Stimulated activated naive B cell treated with anti-CD40 and anti-IgM and Interleukin-4, amounts not matched to agents 10 μg/mL and 1 μg/mL and 100 μg/mL, for 72 hours (primary cell): ENCODE measurements around the gene SLC43A3.
A peak's percentile ranks its signal among the peaks of the same experiment; 100 is the strongest.

ENCODE experiments used
- ATAC-seq, 2 donors: fragments of 150-1000 bp; cut with Tn5 transposase; replicated peaks; 2 replicates each; pipeline ENCODE4 v1.10.0; 2021; ENCODE audit warnings: moderate library complexity in 1 of 2
- DNase-seq: peaks from one replicate; pipeline ENCODE4 v3.0.0; 2021
- H3K27ac Mint-ChIP-seq: one replicate; pipeline ENCODE4 v1.8.0; 2022; ENCODE audit warnings: mild to moderate bottlenecking, mixed read lengths
- H3K27me3 Mint-ChIP-seq, 2 donors: one replicate each; pipeline ENCODE4 v1.8.0; 2022; ENCODE audit warnings: mixed read lengths in 2 of 2
- H3K36me3 Mint-ChIP-seq, 2 donors: one replicate each; pipeline ENCODE4 v1.8.0; 2022; ENCODE audit warnings: mixed read lengths in 2 of 2, mild to moderate bottlenecking in 1 of 2
- H3K4me1 Mint-ChIP-seq, 2 donors: one replicate each; pipeline ENCODE4 v1.8.0; 2022; ENCODE audit warnings: mixed read lengths in 2 of 2, mild to moderate bottlenecking in 1 of 2
- H3K4me3 Mint-ChIP-seq, 2 donors: one replicate each; pipeline ENCODE4 v1.8.0; 2022; ENCODE audit warnings: mild to moderate bottlenecking in 2 of 2, mixed read lengths in 2 of 2, moderate library complexity in 1 of 2
- H3K9me3 Mint-ChIP-seq, 2 donors: one replicate each; pipeline ENCODE4 v1.8.0; 2022; ENCODE audit warnings: mixed read lengths in 2 of 2, mild to moderate bottlenecking in 1 of 2

Gene SLC43A3

GRCh38 chr11:57427727-57428082 is 784 bp upstream of the SLC43A3 start:
- Mint-ChIP-seq H3K4me1 (peaks cover 44 to 62% of the 10 kb centered on the region in 2 donors), H3K27ac (peak overlapping the region; percentile 97), H3K4me3 (peak overlapping the region; percentile 87 to 92), H3K36me3 (peaks cover 22 to 37% of the 10 kb centered on the region in 2 donors), H3K9me3 (no peaks in the 10 kb centered on the region), H3K27me3 (no peaks in the 10 kb centered on the region)
- ATAC-seq, result no peak
- DNase-seq, result no peak

DNA sequence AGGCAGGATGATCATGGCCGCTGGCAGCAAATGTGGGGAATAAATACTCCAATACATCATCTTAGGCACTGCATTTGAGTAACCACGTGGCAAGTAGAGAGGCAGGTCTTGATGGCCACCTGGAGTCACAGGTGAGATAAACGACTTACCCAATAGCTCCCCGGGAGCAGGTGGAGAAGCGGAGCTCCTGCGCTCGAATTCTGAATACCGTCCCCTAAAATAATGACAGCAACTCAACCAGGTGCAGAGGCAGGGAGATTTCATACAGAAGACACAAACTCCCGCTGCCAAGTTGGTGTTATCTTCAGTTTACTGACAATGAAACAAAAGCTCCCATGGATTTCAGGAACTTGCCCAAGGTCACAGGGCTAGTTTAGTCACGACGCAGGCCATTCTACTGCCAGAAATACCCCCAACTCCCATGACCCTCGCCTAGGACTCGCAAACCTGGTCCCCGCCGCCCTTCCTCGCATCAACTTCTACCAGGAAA is 437 bp downstream of the SLC43A3 start:
- DNase-seq (no peak), ATAC-seq (peak in 1 of 2 donors; percentile 0)
- no peaks in the 10 kb centered on the region for H3K9me3 Mint-ChIP-seq
- H3K4me3 Mint-ChIP-seq, result peak overlapping the region; percentile 87 to 92
- peaks cover 27 to 49% of the 10 kb centered on the region in 2 donors for H3K36me3 Mint-ChIP-seq
- H3K27me3 Mint-ChIP-seq, result no peaks in the 10 kb centered on the region
- H3K4me1 Mint-ChIP-seq, result peaks cover 35 to 56% of the 10 kb centered on the region in 2 donors
- peak overlapping the region; percentile 97 for H3K27ac Mint-ChIP-seq

DNA sequence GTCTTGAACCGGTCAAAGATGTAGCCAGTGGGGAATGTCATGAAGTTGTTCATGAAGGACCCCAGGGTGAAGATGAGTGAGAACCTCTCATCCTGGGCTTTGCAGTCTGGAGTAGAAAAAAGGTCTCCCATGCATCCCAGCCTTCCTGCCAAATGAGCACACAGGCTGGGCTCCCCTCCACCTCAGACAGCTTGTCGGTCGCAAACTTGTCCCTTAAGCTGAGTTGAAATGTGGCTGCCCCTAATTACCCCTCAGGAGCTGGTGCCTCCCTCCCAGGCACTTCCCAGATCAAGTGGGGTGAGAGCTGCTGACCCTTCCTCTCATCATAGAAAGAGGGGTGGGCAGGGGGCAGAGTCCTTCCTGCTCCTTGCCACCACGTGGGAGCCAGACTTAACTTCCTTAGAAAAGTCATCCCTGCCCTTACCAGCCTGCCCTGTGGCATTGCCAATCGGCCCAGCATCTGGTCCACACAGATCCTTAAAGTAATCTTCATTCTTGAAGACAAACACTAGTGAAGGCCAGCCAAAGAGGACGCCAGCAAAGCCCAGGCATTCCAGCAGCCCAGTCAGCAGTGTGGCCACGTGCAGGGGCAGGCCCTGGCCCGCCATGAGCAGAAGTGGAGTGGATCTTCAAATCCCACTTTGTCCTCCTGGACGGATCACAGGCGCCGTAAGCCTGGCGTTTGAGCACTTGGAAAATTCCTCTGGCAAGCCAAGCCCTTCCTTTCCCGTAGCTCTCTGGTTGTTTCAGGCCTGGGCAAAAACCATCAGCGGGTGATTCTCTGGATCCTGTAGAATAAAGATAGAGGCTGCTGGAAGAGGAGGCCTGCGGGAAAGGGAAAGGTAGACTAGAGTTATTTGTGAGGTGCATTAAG is 1.1 kb downstream of the SLC43A3 start:
- Mint-ChIP-seq H3K27me3 (no peaks in the 10 kb centered on the region), H3K4me1 (peaks cover 35 to 56% of the 10 kb centered on the region in 2 donors), H3K4me3 (peak overlapping the region; percentile 87 to 92), H3K27ac (peak overlapping the region; percentile 97), H3K36me3 (peaks cover 32 to 56% of the 10 kb centered on the region in 2 donors), H3K9me3 (no peaks in the 10 kb centered on the region)
- no peak for ATAC-seq
- DNase-seq, result no peak

DNA sequence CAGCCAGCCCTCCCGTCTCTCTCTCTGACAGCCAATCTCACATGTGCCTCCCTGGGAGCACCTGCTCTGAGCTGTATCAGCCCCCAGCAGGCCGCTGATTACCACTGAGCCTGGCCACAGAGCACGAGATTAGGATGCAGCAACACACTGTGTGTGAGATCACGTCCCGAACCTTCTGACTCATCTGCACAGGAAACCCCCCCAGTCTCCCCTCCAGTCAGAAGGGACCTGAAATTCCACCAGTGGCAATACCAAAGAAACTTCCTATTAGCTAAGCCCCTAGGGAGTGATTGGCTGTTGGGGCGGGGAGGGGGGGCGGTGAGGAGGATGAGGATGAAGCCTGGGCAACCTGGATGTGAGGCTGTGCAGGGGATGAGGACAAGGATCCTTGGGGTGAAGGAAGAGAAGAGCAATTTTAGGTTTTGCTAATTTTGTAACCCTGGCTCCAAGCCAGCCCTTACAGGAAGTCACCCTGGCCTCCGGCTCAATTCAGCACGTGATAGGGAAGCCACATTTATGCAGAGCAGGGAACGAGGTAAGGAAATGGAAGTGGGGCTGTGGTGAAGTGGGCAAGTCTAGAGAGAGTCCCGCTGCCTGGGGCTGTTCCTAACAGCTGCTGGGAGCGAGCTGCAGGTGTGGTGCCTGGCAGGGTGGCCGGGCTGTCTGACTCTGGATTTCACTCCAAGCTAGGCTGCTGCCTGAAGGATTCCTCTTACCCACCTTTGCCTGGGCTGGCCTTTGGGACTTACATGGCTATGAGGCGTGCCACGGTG is 1.9 kb downstream of the SLC43A3 start:
- Mint-ChIP-seq H3K27me3 (no peaks in the 10 kb centered on the region), H3K36me3 (peaks cover 39 to 64% of the 10 kb centered on the region in 2 donors), H3K27ac (peak overlapping the region; percentile 97), H3K4me1 (peaks cover 40 to 61% of the 10 kb centered on the region in 2 donors), H3K9me3 (no peaks in the 10 kb centered on the region), H3K4me3 (peak overlapping the region; percentile 87 to 92)
- DNase-seq (peak; percentile 89), ATAC-seq (peak; percentile 95 to 96)

GRCh38 chr11:57424137-57424791 is 2.7 kb downstream of the SLC43A3 start:
- Mint-ChIP-seq H3K27me3 (no peaks in the 10 kb centered on the region), H3K36me3 (peaks cover 42 to 70% of the 10 kb centered on the region in 2 donors), H3K9me3 (no peaks in the 10 kb centered on the region), H3K4me1 (peaks cover 40 to 61% of the 10 kb centered on the region in 2 donors), H3K27ac (peak overlapping the region; percentile 97), H3K4me3 (peak overlapping the region; percentile 87 to 92)
- no peak for DNase-seq
- ATAC-seq, result no peak

DNA sequence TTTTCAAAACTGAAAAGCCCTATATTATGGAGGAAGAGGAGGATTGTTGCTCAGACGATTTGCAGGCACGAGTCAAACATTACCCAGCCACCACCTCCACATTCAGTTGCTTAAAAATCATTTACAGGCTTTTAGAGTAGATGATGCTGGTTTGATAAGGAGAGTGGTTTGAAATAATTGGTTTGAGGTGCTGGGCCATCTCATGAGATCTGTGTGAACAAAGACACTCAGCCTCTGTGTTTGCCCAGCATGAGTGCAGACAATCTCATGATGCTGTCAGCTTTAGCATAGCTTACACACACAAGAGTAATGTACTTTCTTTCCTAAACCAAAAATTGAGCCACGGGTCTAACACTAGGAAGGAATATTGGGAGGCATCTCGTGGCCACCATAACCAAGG is 4.3 kb downstream of the SLC43A3 start:
- H3K4me3 Mint-ChIP-seq, result peak overlapping the region; percentile 48 to 50
- H3K36me3 Mint-ChIP-seq, result peaks cover 48 to 84% of the 10 kb centered on the region in 2 donors
- ATAC-seq (no peak), DNase-seq (no peak)
- H3K27ac Mint-ChIP-seq, result peak overlapping the region; percentile 51
- peaks cover 39 to 63% of the 10 kb centered on the region in 2 donors for H3K4me1 Mint-ChIP-seq
- H3K9me3 Mint-ChIP-seq, result no peaks in the 10 kb centered on the region
- H3K27me3 Mint-ChIP-seq, result no peaks in the 10 kb centered on the region

DNA sequence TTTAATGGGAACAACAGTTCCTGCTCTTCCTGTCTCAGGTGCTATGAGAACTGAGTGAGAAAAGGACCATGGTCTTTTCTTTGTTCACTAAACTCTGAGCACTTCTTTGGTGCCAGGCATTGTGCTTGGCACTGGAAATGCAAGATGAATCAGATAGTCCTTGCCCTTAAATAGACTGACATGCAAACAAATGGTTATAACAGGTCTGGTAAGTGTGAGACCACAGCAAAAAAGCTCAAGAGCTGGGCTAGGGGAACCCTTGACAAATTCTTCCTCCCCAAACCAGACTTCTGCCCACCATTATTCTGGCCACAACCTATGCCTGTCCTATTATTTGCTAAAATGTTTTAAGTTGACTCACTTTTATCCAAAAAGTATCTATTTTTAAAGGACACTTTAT is 5.1 kb downstream of the SLC43A3 start:
- ATAC-seq (no peak), DNase-seq (no peak)
- Mint-ChIP-seq H3K4me3 (no peak overlapping the region), H3K27me3 (no peaks in the 10 kb centered on the region), H3K36me3 (peaks cover 55 to 93% of the 10 kb centered on the region in 2 donors), H3K9me3 (no peaks in the 10 kb centered on the region), H3K27ac (no peak overlapping the region), H3K4me1 (peaks cover 38 to 62% of the 10 kb centered on the region in 2 donors)

GRCh38 chr11:57421066-57421465 is 5.9 kb downstream of the SLC43A3 start:
- Mint-ChIP-seq H3K4me3 (no peak overlapping the region), H3K27me3 (no peaks in the 10 kb centered on the region), H3K27ac (no peak overlapping the region), H3K36me3 (peaks cover 59 to 95% of the 10 kb centered on the region in 2 donors), H3K9me3 (no peaks in the 10 kb centered on the region), H3K4me1 (peaks cover 38 to 59% of the 10 kb centered on the region in 2 donors)
- ATAC-seq (no peak), DNase-seq (no peak)

GRCh38 chr11:57419146-57419545 is 7.8 kb downstream of the SLC43A3 start:
- Mint-ChIP-seq H3K9me3 (no peaks in the 10 kb centered on the region), H3K4me1 (peaks cover 39 to 55% of the 10 kb centered on the region in 2 donors), H3K4me3 (no peak overlapping the region), H3K36me3 (peaks cover 63 to 95% of the 10 kb centered on the region in 2 donors), H3K27ac (peak overlapping the region; percentile 37), H3K27me3 (no peaks in the 10 kb centered on the region)
- DNase-seq (no peak), ATAC-seq (no peak)

- DNase-seq, result no peak
- H3K27ac Mint-ChIP-seq, result no peak overlapping the region
- H3K9me3 Mint-ChIP-seq, result no peaks in the 10 kb centered on the region
- peaks cover 43 to 45% of the 10 kb centered on the region in 2 donors for H3K4me1 Mint-ChIP-seq
- no peaks in the 10 kb centered on the region for H3K27me3 Mint-ChIP-seq
- peaks cover 68 to 95% of the 10 kb centered on the region in 2 donors for H3K36me3 Mint-ChIP-seq
- ATAC-seq, result no peak
- no peak overlapping the region for H3K4me3 Mint-ChIP-seq
These were observed 8.8 kb downstream of the SLC43A3 start for GRCh38 chr11:57418131-57418530.

GRCh38 chr11:57417056-57417455 is 9.9 kb downstream of the SLC43A3 start:
- no peak overlapping the region for H3K4me3 Mint-ChIP-seq
- peaks cover 67 to 93% of the 10 kb centered on the region in 2 donors for H3K36me3 Mint-ChIP-seq
- H3K27me3 Mint-ChIP-seq, result no peaks in the 10 kb centered on the region
- DNase-seq (no peak), ATAC-seq (no peak)
- no peak overlapping the region for H3K27ac Mint-ChIP-seq
- H3K4me1 Mint-ChIP-seq, result peaks cover 36 to 40% of the 10 kb centered on the region in 2 donors
- H3K9me3 Mint-ChIP-seq, result no peaks in the 10 kb centered on the region

DNA sequence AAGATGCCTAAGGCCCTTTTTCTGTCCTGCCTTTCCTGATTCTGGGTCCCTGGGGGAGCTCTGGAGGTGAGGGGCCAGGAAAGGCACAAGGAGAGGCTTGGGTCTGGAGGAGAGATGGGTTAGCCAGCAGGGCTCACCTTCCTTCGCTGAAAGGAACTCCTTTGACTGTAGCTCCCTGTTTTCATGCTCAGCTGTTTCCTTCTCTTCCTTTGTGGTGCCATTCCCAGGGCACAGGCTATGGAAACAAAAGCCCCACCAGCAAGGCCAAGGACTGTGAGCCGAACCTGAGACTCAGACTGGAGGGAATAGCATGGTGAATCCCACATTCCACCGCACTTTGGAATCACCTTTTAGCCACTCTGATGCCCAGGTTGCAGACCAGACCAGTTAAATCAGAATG is 10.5 kb downstream of the SLC43A3 start:
- no peak overlapping the region for H3K4me3 Mint-ChIP-seq
- H3K27me3 Mint-ChIP-seq, result no peaks in the 10 kb centered on the region

GRCh38 chr11:57414612-57415212 is 12.2 kb downstream of the SLC43A3 start:
- H3K4me1 Mint-ChIP-seq, result peaks cover 42% of the 10 kb centered on the region in 2 donors
- ATAC-seq (peak in 1 of 2 donors; percentile 52), DNase-seq (no peak)
- no peak overlapping the region for H3K4me3 Mint-ChIP-seq
- peaks cover 65 to 90% of the 10 kb centered on the region in 2 donors for H3K36me3 Mint-ChIP-seq
- H3K27ac Mint-ChIP-seq, result no peak overlapping the region
- no peaks in the 10 kb centered on the region for H3K27me3 Mint-ChIP-seq
- peaks cover 0 to 4% of the 10 kb centered on the region in 2 donors for H3K9me3 Mint-ChIP-seq

More for the DNA sequence above, 10.5 kb downstream of the SLC43A3 start:
- DNase-seq (no peak), ATAC-seq (no peak)
- H3K36me3 Mint-ChIP-seq, result peaks cover 66 to 93% of the 10 kb centered on the region in 2 donors
- H3K9me3 Mint-ChIP-seq, result peaks cover 0 to 1% of the 10 kb centered on the region in 2 donors
- H3K27ac Mint-ChIP-seq, result peak overlapping the region; percentile 11
- H3K4me1 Mint-ChIP-seq, result peaks cover 36 to 40% of the 10 kb centered on the region in 2 donors
